Fibroblast of skin of right quadriceps (primary cell): ENCODE measurements around the gene OR6C1.
"Not testable (repeated sequence)": the region's sequence is repeated elsewhere in the genome, so short reads cannot be mapped to it uniquely, and the experiment has no call there.

Experiments used
- DNase-seq: peaks from one replicate; pipeline ENCODE4 v3.0.0-alpha.2; 2013

The OR6C1 gene

DNA sequence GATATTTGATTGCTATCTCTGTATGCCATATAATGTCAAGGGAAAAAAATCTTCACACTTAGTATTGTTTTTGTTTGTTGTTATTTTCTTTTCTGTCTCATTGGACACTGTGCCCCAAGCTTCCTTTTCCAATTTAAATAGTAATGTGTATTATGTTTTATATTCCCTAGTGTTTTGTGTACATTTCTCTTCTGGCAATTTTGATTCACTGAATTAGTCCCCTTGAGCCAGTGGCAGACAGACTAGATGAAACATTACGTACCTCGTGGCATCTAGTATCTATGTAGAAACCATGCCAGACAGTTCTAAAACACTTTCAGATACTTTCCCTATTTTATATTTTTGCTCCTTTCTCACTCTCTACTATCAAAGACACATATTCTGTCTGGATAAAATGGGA, at the start of gene OR6C1:
Gene OR6C1 (plus strand): TSS at position 301 of the 400 bp plus-strand sequence. CDS start 6,257 bp downstream, outside the sequence.
- no peak for DNase-seq

- no peak for DNase-seq
Observed at GRCh38 chr12:55280991-55281390, 33.2 kb upstream of the OR6C1 start.

GRCh38 chr12:55289999-55290398, 24.1 kb upstream of the OR6C1 start:
- DNase-seq = no peak

GRCh38 chr12:55296469-55296868, 17.7 kb upstream of the OR6C1 start, which contains the start of gene OR6C6:
TSS of gene OR6C6 (minus strand) at chr12:55296569. CDS start at chr12:55295232, 1,337 bp downstream.
- DNase-seq = no peak

- no peak for DNase-seq
Observed at GRCh38 chr12:55320201-55320600, 6.1 kb downstream of the OR6C1 start.

DNA sequence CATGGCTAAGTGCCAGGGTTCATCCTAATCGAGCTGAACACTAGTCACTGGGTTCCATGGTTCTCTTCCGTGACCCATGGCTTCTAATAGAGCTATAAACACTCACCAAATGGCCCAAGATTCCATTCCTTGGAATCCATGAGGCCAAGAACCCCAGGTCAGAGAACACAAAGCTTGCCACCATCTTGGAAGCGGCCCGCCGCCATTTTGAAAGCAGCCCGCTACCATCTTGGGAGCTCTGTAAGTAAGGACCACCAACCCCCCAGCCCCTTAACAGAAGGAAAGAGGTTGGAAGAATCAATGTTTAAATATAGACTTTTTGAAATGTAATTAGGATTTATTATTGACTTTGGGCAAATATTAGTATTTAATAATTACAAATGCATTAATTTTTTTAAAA, 11.7 kb downstream of the OR6C1 start:
- DNase-seq = not testable (repeated sequence)

DNA sequence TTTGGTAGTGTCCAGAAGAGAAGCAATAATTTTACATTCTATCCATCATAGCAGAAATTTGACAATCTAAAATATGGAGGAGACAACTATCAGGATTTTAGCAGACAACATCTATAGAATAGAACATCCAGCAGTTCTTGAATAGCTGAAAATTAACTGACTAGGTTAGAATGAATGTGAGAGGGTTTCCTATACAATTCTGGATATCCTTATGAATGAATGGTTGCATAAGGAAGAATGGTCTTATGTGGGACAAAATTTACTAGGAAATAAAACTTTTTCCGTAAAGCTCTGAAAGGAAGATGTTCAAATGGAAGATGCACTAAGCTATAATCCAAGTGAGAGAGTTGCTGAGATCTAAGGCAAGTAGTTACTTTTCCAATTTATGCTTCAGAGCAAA, 16.3 kb downstream of the OR6C1 start, which contains the start of gene OR6C3:
Gene OR6C3 (plus strand): TSS at position 301 of the 400 bp plus-strand sequence. CDS start 955 bp downstream, outside the sequence.
- DNase-seq = no peak

- DNase-seq = no peak
Observed at GRCh38 chr12:55336002-55336401, 21.9 kb downstream of the OR6C1 start.

- not testable (repeated sequence) for DNase-seq
Observed at GRCh38 chr12:55355338-55355737, 41.2 kb downstream of the OR6C1 start.

DNA sequence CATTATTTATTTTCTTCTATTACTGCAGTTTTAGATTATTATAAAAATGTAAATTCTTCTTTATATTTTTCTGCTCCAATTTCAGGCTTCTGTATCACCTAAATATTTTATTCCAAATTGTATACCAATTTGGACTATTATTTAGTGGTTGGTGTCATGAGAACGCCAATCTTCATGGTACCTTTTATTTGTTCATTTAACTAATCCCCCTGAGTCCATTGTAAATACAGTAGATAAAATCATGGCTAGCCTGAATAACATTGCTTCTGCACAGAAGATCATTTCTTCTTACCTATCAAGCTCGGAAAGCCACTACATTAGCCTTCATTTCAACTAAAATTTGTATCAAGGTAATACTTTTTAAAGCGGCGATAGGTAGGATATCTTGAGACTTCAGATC, 48.5 kb downstream of the OR6C1 start, which contains the start of gene OR6C75:
Gene OR6C75 (plus strand): TSS at position 301 of the 400 bp plus-strand sequence. CDS start 2,136 bp downstream, outside the sequence.
- DNase-seq = no peak

- no peak for DNase-seq
Observed at GRCh38 chr12:55365086-55365485, 50.9 kb downstream of the OR6C1 start.
